Measurements from ENCODE around the gene CRYGS.

CRYGS gene

GRCh38 chr3:186540835-186541226, 3.3 kb downstream of the CRYGS start:
- TF ChIP-seq CTCF (IDR thresholded peaks at IDR 0.05; ENCODE audit: poor library complexity, severe bottlenecking): peak; percentile 53
- no peaks in the 10 kb centered on the region for H3K9me3 ChIP-seq (ENCODE audit: severe bottlenecking)
- DNase-seq (ENCODE audit: low spot score): no peak
- peak overlapping the region; percentile 1 for H3K27ac ChIP-seq (ENCODE audit: poor library complexity, severe bottlenecking)
- peak; percentile 43 for ATAC-seq (ENCODE audit: low read depth)
- no peak overlapping the region for H3K4me3 ChIP-seq (ENCODE audit: severe bottlenecking)
- H3K4me1 ChIP-seq (ENCODE audit: insufficient read depth, poor library complexity, severe bottlenecking): peaks cover 7% of the 10 kb centered on the region
- no peaks in the 10 kb centered on the region for H3K27me3 ChIP-seq (ENCODE audit: insufficient read depth, poor library complexity, severe bottlenecking)
- peaks cover 15% of the 10 kb centered on the region for H3K36me3 ChIP-seq (ENCODE audit: low read depth)

- ATAC-seq (ENCODE audit: low read depth): peak; percentile 90
Observed at GRCh38 chr3:186540221-186540834, 3.9 kb downstream of the CRYGS start.

DNA sequence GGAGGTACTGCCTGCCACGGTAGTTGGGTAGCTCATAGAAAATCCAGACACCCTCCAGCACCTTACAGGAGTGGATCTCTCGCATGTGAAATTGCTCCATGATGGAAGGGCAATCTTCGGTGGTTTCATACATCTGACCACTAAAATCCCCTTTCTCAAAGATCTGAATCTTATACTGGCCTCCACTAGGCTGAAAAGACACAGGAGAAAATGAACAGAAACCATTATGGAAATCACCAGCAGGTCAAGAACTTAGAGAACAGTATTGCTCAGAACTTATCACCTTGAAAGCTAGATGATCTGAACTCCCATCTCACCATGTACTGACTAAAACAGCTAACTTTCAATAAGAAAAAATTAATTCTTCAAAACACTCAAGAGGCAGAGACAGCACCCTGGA, 5.4 kb downstream of the CRYGS start:
- no peak for DNase-seq (ENCODE audit: low spot score)
- no peaks in the 10 kb centered on the region for H3K27me3 ChIP-seq (ENCODE audit: insufficient read depth, poor library complexity, severe bottlenecking)
- H3K36me3 ChIP-seq (ENCODE audit: low read depth): peaks cover 2% of the 10 kb centered on the region
- H3K27ac ChIP-seq (ENCODE audit: poor library complexity, severe bottlenecking): no peak overlapping the region
- no peak overlapping the region for H3K4me3 ChIP-seq (ENCODE audit: severe bottlenecking)
- TF ChIP-seq CTCF (IDR thresholded peaks at IDR 0.05; ENCODE audit: poor library complexity, severe bottlenecking): no peak
- H3K4me1 ChIP-seq (ENCODE audit: insufficient read depth, poor library complexity, severe bottlenecking): peaks cover 7% of the 10 kb centered on the region
- no peak for ATAC-seq (ENCODE audit: low read depth)
- no peaks in the 10 kb centered on the region for H3K9me3 ChIP-seq (ENCODE audit: severe bottlenecking)

More at GRCh38 chr3:186540221-186540834, 3.9 kb downstream of the CRYGS start:
- TF ChIP-seq CTCF (IDR thresholded peaks at IDR 0.05; ENCODE audit: poor library complexity, severe bottlenecking): peak; percentile 86
- peak overlapping the region; percentile 1 for H3K27ac ChIP-seq (ENCODE audit: poor library complexity, severe bottlenecking)
- DNase-seq (ENCODE audit: low spot score): no peak
- H3K4me3 ChIP-seq (ENCODE audit: severe bottlenecking): no peak overlapping the region
- no peaks in the 10 kb centered on the region for H3K9me3 ChIP-seq (ENCODE audit: severe bottlenecking)
- H3K4me1 ChIP-seq (ENCODE audit: insufficient read depth, poor library complexity, severe bottlenecking): peaks cover 7% of the 10 kb centered on the region
- H3K27me3 ChIP-seq (ENCODE audit: insufficient read depth, poor library complexity, severe bottlenecking): no peaks in the 10 kb centered on the region
- H3K36me3 ChIP-seq (ENCODE audit: low read depth): peaks cover 10% of the 10 kb centered on the region

DNA sequence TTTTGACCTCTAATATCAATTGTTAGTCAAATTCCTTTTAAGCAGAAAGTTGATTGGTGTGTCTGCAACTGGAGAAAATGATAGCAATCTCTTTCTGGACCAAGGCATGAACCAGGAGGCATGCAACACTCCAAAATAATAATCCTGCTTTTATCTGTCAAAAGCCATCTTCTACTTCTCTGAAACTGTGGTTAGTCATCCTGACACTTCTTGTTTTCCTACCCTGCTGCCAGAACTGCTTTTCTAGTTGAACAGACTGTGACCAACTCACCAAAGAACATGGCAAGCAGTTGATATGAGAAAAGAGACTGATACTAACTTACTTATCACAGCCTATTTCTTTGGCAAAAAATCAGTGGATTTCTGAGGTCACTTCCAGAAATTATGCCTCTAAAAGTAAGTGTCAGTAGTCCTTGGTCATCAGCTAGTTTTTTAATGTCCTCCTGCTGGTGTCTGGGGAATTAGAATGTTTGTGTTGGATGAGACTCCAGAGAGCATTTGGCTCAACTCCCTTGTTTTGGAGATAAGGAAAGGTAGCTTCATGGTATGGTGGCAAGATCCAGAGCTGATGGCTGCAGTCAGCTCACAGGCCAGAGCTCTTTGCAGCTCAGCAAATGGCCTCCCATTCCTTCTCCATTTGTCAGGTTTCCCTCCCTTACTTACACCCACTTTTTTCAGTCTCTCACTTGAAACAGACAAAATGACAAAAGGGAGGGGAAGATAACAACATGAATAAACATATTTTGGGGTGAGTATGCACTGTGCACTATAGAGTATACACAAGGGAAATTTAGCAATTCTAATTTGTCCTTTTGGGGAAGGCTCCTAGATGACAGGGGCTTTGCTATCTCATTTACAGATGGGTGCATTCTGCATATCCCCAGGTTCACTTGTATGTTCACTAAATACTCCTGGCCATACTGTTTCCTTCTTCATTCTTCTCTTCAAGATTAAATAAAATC, 7.0 kb downstream of the CRYGS start:
- ATAC-seq (ENCODE audit: low read depth) (no peak), DNase-seq (ENCODE audit: low spot score) (no peak)
- TF ChIP-seq CTCF (IDR thresholded peaks at IDR 0.05; ENCODE audit: poor library complexity, severe bottlenecking): no peak
- H3K27ac ChIP-seq (ENCODE audit: poor library complexity, severe bottlenecking): no peak overlapping the region
- H3K36me3 ChIP-seq (ENCODE audit: low read depth): no peaks in the 10 kb centered on the region
- H3K9me3 ChIP-seq (ENCODE audit: severe bottlenecking): no peaks in the 10 kb centered on the region
- H3K27me3 ChIP-seq (ENCODE audit: insufficient read depth, poor library complexity, severe bottlenecking): no peaks in the 10 kb centered on the region
- no peak overlapping the region for H3K4me3 ChIP-seq (ENCODE audit: severe bottlenecking)
- H3K4me1 ChIP-seq (ENCODE audit: insufficient read depth, poor library complexity, severe bottlenecking): peaks cover 7% of the 10 kb centered on the region

Data from RWPE2 (cell line).